H1 (cell line): ENCODE results near the gene DMXL1. TPM values are rescaled to one million over a fixed set of nuclear protein-coding genes. Genes with fewer than 3 reads are reported as not detected.

Source experiments
- CTCF ChIA-PET: fragments of 300-600 bp; sonication (Branson Sonifier 250); formaldehyde crosslinking; loops from one replicate; lab custom pipeline; 2021; ENCODE audit not compliant: partially characterized antibody; lab: Charles Lee
- POLR2A ChIA-PET: fragments of 300-600 bp; sonication (Branson Sonifier 250); formaldehyde crosslinking; loops from one replicate; lab custom pipeline; 2021; ENCODE audit warnings: inconsistent platforms; ENCODE audit not compliant: partially characterized antibody; lab: Charles Lee
- DNase-seq, 2 experiments: peaks; one replicate each; pipeline versions ENCODE4 v3.0.0 to v3.0.0-alpha.2; 2010 to 2022; ENCODE audit warnings: low spot score in 2 of 2, low read depth in 1 of 2, mixed read lengths in 1 of 2
- FAIRE-seq: peaks from 2 replicates; lab custom pipeline; 2011; peaks lifted over from hg19 to GRCh38; lab: Jason Lieb, UNC
- H2AFZ ChIP-seq: 2 replicates; pipeline ENCODE4 v1.8.1; 2012; ENCODE audit warnings: low read length, inconsistent platforms
- H2AK5ac ChIP-seq: 2 replicates; pipeline ENCODE4 v1.6.1; 2013; ENCODE audit warnings: low read depth, low read length
- H2BK120ac ChIP-seq: replicated peaks from 2 replicates; pipeline ENCODE3; 2013; ENCODE audit warnings: low read depth, low read length, inconsistent platforms
- H2BK12ac ChIP-seq: 2 replicates; pipeline ENCODE4 v1.6.1; 2013; ENCODE audit warnings: low read depth, low read length
- H2BK15ac ChIP-seq: 2 replicates; pipeline ENCODE4 v1.6.1; 2013; ENCODE audit warnings: low read length
- H2BK20ac ChIP-seq: 2 replicates; pipeline ENCODE4 v1.6.1; 2013; ENCODE audit warnings: low read length
- H2BK5ac ChIP-seq: 2 replicates; pipeline ENCODE4 v1.6.1; 2013; ENCODE audit warnings: low read depth, low read length
- H3K14ac ChIP-seq: 2 replicates; pipeline ENCODE4 v1.6.1; 2013; ENCODE audit warnings: inconsistent platforms; ENCODE audit not compliant: insufficient read length
- H3K18ac ChIP-seq: 2 replicates; pipeline ENCODE4 v1.6.1; 2013; ENCODE audit warnings: low read length; ENCODE audit errors: extremely low read depth
- H3K23ac ChIP-seq: 2 replicates; pipeline ENCODE4 v1.6.1; 2013; ENCODE audit warnings: inconsistent platforms; ENCODE audit not compliant: insufficient read length
- H3K23me2 ChIP-seq: 2 replicates; pipeline ENCODE4 v1.6.1; 2013; ENCODE audit warnings: low read depth, low read length
- H3K27ac ChIP-seq: 2 replicates; pipeline ENCODE4 v1.6.1; 2011; ENCODE audit warnings: low read depth, low read length, inconsistent platforms
- H3K27me3 ChIP-seq, 4 experiments: replicated peaks in 1 of 4; 1 replicate in 1 of 4; 2 replicates in 3 of 4; pipeline versions ENCODE4 v1.6.1 to v1.8.1; 2011 to 2013; ENCODE audit warnings: low read length in 3 of 4, mild to moderate bottlenecking in 3 of 4, inconsistent platforms in 2 of 4, mixed read lengths in 2 of 4, moderate library complexity in 1 of 4; ENCODE audit not compliant: control insufficient read depth in 3 of 4, insufficient read depth in 3 of 4; ENCODE audit errors: extremely low read depth in 1 of 4
- H3K36me3 ChIP-seq, 4 experiments: 2 replicates each; pipeline versions ENCODE4 v1.6.1 to v1.8.1; 2011 to 2013; ENCODE audit warnings: mild to moderate bottlenecking in 4 of 4, low read length in 3 of 4, moderate library complexity in 2 of 4, control low read depth in 1 of 4, inconsistent platforms in 1 of 4; ENCODE audit not compliant: insufficient read depth in 4 of 4, control insufficient read depth in 2 of 4
- H3K4ac ChIP-seq: replicated peaks from 2 replicates; pipeline ENCODE3; 2013; ENCODE audit warnings: low read length, low read depth, mixed read lengths, inconsistent platforms; ENCODE audit not compliant: insufficient read length
- H3K4me1 ChIP-seq, 4 experiments: replicated peaks in 1 of 4; 1 replicate in 1 of 4; 2 replicates in 3 of 4; pipeline versions ENCODE4 v1.6.1 to v1.8.1; 2011 to 2013; ENCODE audit warnings: low read length in 3 of 4, inconsistent platforms in 2 of 4, mixed read lengths in 1 of 4; ENCODE audit not compliant: insufficient read depth in 4 of 4, control insufficient read depth in 3 of 4
- H3K4me2 ChIP-seq, 2 experiments: 2 replicates each; pipeline versions ENCODE4 v1.6.1 to v1.8.1; 2011 to 2013; ENCODE audit warnings: low read depth in 2 of 2, low read length in 2 of 2, control low read depth in 1 of 2, inconsistent platforms in 1 of 2, mild to moderate bottlenecking in 1 of 2; ENCODE audit not compliant: insufficient read depth in 1 of 2
- H3K4me3 ChIP-seq, 4 experiments: fragments of 200-600, 300-600 bp in 1 of 4; sonication (generic), shearing (Covaris generic), sonication (Bioruptor Twin) in 1 of 4; 2 replicates each; pipeline versions ENCODE4 v1.5.1 to v1.8.1; 2011 to 2016; ENCODE audit warnings: low read length in 4 of 4, low read depth in 3 of 4, control low read depth in 2 of 4, inconsistent platforms in 2 of 4, mild to moderate bottlenecking in 2 of 4, mixed read lengths in 1 of 4, moderate library complexity in 1 of 4; ENCODE audit not compliant: insufficient read depth in 2 of 4; ENCODE audit errors: extremely low read depth in 1 of 4
- H3K56ac ChIP-seq: replicated peaks from 2 replicates; pipeline ENCODE3; 2013; ENCODE audit warnings: low read depth, mild to moderate bottlenecking, mixed read lengths, low read length, inconsistent platforms; ENCODE audit not compliant: insufficient read length
- H3K79me1 ChIP-seq: 2 replicates; pipeline ENCODE4 v1.6.1; 2013; ENCODE audit warnings: low read depth, low read length, control low read depth
- H3K79me2 ChIP-seq, 2 experiments: 2 replicates each; pipeline versions ENCODE4 v1.6.1 to v1.8.1; 2012 to 2013; ENCODE audit warnings: low read length in 2 of 2, mild to moderate bottlenecking in 2 of 2, inconsistent platforms in 1 of 2; ENCODE audit not compliant: insufficient read depth in 2 of 2, control insufficient read depth in 1 of 2
- H3K9ac ChIP-seq, 4 experiments: replicated peaks in 1 of 4; 1 replicate in 1 of 4; 2 replicates in 3 of 4; pipeline versions ENCODE4 v1.6.1 to v1.8.1; 2011 to 2013; ENCODE audit warnings: low read depth in 3 of 4, low read length in 3 of 4, control low read depth in 2 of 4, mild to moderate bottlenecking in 2 of 4, moderate library complexity in 2 of 4, inconsistent platforms in 1 of 4; ENCODE audit errors: extremely low read depth in 1 of 4
- H3K9me3 ChIP-seq, 2 experiments: 2 replicates each; pipeline versions ENCODE4 v1.6.1 to v1.8.1; 2012 to 2013; ENCODE audit warnings: mild to moderate bottlenecking in 2 of 2, moderate library complexity in 2 of 2, control low read depth in 1 of 2, inconsistent platforms in 1 of 2, low read depth in 1 of 2, low read length in 1 of 2, mixed read lengths in 1 of 2; ENCODE audit not compliant: insufficient read depth in 2 of 2
- H4K20me1 ChIP-seq, 2 experiments: replicated peaks in 1 of 2; 2 replicates each; pipeline versions ENCODE3 to v1.8.1; 2011 to 2013; ENCODE audit warnings: inconsistent platforms in 2 of 2, low read length in 2 of 2, mild to moderate bottlenecking in 1 of 2; ENCODE audit not compliant: insufficient read depth in 2 of 2, control insufficient read depth in 1 of 2
- H4K5ac ChIP-seq: 2 replicates; pipeline ENCODE4 v1.6.1; 2013; ENCODE audit warnings: low read length, low read depth, mixed read lengths, inconsistent platforms; ENCODE audit not compliant: insufficient read length
- H4K8ac ChIP-seq: 2 replicates; pipeline ENCODE4 v1.8.0; 2013; ENCODE audit warnings: mild to moderate bottlenecking, moderate library complexity, low read length, inconsistent platforms; ENCODE audit not compliant: insufficient read depth; ENCODE audit errors: extremely low read depth
- H4K91ac ChIP-seq: replicated peaks from 2 replicates; pipeline ENCODE3; 2013; ENCODE audit warnings: low read length, mixed read lengths, inconsistent platforms; ENCODE audit not compliant: insufficient read length
- BCL11A ChIP-seq, 2 experiments: IDR thresholded peaks; one replicate each; pipeline ENCODE4 v1.6.1; 2011; ENCODE audit warnings: low read depth in 2 of 2, low read length in 2 of 2, mild to moderate bottlenecking in 2 of 2
- SIX5 ChIP-seq: IDR thresholded peaks from 2 replicates; pipeline ENCODE4 v1.6.1; 2011; ENCODE audit warnings: mild to moderate bottlenecking, low read depth, low read length
- polyA plus RNA-seq, 7 experiments: library from polyadenylated mRNA; depleted of rRNA in 3 of 7; stranded (reverse) in 5 of 7; unstranded in 2 of 7; fragments of >200 nt in 5 of 7; fragments of 200-250 nt in 2 of 7; gene quantifications; 1 replicate in 5 of 7; 2 replicates in 1 of 7; 4 replicates in 1 of 7; pipeline versions ENCODE4 v1.2.1 to v1.2.3, GENCODE V29; 2011 to 2013; ENCODE audit warnings: missing spikeins in 2 of 7, mixed read lengths in 2 of 7
- total RNA-seq: library from RNA; stranded (reverse); fragmentation: NEBNext Ultra II Directional; extraction: Animal tissue kit (Norgen Biotek cat#: 25700); gene quantifications from 2 replicates; pipeline ENCODE4 v1.2.1, GENCODE V29; 2021

DMXL1 gene
- total and polyA plus RNA-seq, 2 of the 8 experiments (the other 6 are each of a cell fraction or from before 2014, with no cell fraction given) = 10.1 to 43.9 TPM

- FAIRE-seq (no peak), DNase-seq (no peak)
- CTCF ChIA-PET = interaction anchor here (1.1 to 4.6 kb wide), 6 partner anchors 12 to 251 kb away, joined by 3 to 17 read pairs (median 3); partner anchors contain the start of gene DTWD2
- Histone ChIP-seq H3K18ac (no peak overlapping the region), H3K79me1 (no peaks in the 10 kb centered on the region), H4K5ac (no peak overlapping the region), H2AK5ac (no peak overlapping the region), H3K4me2 (no peak overlapping the region), H2BK5ac (no peak overlapping the region), H2AFZ (no peak overlapping the region), H3K23ac (no peak overlapping the region), H3K14ac (no peak overlapping the region), H4K91ac (no peak overlapping the region), H3K56ac (no peak overlapping the region), H3K4me1 (no peaks in the 10 kb centered on the region), H3K9ac (no peak overlapping the region), H3K27ac (no peak overlapping the region), H4K20me1 (no peaks in the 10 kb centered on the region), H3K4ac (no peak overlapping the region), H3K4me3 (no peak overlapping the region), H2BK15ac (no peak overlapping the region), H2BK120ac (no peak overlapping the region), H3K36me3 (peaks cover 0 to 8% (median 0%) of the 10 kb centered on the region in 4 experiments; a peak in 3 of 8 replicates), H2BK12ac (no peak overlapping the region), H3K27me3 (no peaks in the 10 kb centered on the region), H2BK20ac (no peak overlapping the region), H4K8ac (no peak overlapping the region), H3K9me3 (no peaks in the 10 kb centered on the region), H3K79me2 (no peaks in the 10 kb centered on the region), H3K23me2 (no peaks in the 10 kb centered on the region)
- POLR2A ChIA-PET = interaction anchor here (1.1 kb wide), 1 partner anchor 29 kb away, joined by 3 read pairs; no protein-coding TSS in a partner anchor
- TF ChIP-seq BCL11A (IDR thresholded peaks at IDR 0.05; ENCODE audit: low read depth in 2 of 2, low read length in 2 of 2) (no peak), SIX5 (no peak)
These were observed 168.2 kb downstream of the DMXL1 start for GRCh38 chr5:119239119-119239417.
